GM15510 (cell line): ENCODE measurements around the gene C1QC.

Experiments used
- POLR2A ChIP-seq: IDR thresholded peaks from 3 replicates; pipeline ENCODE4 v1.6.1; 2011; ENCODE audit warnings: borderline replicate concordance; ENCODE audit not compliant: insufficient read length; ENCODE audit errors: extremely low read depth

C1QC gene

DNA sequence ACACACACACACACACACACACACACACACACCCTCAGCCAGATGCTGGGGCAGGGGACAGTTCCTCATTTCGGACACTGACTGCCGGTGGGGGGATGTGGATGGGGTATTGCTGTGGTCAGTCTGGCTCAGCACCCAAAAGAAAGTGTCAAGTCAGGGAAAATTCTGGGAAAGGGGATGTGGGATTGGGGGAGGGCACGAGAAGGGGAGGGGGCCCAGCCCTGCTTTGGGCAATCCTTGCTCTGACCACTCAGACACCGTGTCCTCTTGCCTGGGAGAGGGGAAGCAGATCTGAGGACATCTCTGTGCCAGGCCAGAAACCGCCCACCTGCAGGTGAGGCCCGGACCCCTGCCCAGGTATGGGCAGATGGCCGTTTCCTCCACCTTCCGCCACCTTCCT is at the start of gene C1QC:
Gene C1QC, plus strand, starts transcription at position 253 of the 400 bp plus-strand sequence. CDS start 391 bp downstream, outside the sequence.
- TF ChIP-seq POLR2A, result no peak

DNA sequence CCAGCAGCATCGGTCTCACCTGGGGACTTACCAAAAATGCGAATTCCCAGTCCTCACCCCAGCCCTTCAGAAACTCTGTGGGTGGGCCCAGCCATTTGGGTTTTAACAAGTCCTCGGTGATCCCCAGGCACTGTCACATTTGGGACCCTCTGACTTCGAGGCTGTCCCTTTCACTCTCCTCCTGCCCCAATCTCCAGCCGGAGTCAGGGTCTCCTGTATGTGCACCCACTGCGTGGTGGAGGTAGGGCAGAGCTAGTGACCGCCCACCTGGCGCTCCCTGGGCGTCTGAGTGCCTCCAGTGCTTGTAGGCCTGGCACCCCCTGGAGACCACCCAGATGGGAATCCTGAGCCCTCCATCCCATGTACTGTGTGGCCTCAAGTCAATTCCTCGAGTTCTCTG is 49.0 kb upstream of the C1QC start:
- TF ChIP-seq POLR2A, result no peak

DNA sequence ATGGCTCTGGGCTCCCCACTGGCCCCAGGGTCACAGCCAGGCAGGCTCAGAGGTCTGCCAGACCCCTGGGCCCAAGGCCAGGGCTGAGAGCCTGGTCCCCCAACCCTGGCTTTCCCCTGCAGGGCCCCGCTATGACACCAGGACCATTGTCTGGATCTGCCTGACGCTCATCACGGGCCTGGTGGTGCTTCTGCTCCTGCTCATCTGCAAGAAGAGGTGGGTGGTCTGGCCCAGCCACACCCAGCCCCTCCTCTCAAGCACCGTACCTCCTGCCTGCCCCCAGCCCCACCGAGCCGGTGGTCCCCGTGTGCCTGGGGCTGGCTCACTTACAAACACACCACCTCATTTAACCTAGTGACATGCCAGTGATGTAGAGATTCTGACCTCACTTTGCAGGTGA is 48.3 kb upstream of the C1QC start:
- TF ChIP-seq POLR2A, result no peak

DNA sequence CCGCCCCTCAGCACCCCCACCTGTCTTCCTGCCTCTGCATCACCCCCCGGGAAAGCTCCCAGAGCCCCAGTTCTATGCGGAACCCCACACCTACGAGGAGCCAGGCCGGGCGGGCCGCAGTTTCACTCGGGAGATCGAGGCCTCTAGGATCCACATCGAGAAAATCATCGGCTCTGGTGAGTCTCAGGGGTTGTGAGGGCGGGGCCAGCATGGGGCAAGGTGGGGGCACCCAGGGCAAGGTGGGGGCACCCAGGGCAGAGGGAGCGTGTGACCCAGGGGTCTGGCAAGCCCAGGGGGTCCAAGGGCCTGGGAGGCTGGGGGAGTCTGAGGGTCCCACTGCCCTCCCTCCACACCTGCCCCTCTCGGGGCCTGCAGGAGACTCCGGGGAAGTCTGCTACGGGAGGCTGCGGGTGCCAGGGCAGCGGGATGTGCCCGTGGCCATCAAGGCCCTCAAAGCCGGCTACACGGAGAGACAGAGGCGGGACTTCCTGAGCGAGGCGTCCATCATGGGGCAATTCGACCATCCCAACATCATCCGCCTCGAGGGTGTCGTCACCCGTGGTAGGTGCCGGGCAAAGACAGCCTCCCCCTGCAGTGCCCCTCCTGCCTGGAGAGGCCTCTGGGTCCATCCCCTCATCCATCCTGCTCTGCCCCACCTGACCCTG is 46.0 kb upstream of the C1QC start:
- no peak for TF ChIP-seq POLR2A

DNA sequence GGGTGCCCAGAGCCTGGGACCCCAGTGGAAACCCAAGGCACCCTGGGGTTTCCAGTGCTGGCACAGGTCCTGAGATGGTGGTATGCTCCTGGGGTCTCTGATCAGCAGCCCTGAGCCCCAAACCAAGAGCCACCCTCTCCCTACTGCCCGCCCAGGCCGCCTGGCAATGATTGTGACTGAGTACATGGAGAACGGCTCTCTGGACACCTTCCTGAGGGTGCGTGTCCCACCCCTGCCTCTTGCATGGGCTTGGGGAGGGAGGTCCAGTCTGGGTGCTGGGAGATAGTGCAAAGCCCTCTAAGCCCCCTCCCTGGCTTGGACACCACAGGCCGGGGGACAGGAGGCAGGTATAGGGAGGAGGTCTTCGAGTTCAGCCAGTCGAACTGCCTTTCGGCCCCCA is 45.4 kb upstream of the C1QC start:
- no peak for TF ChIP-seq POLR2A

DNA sequence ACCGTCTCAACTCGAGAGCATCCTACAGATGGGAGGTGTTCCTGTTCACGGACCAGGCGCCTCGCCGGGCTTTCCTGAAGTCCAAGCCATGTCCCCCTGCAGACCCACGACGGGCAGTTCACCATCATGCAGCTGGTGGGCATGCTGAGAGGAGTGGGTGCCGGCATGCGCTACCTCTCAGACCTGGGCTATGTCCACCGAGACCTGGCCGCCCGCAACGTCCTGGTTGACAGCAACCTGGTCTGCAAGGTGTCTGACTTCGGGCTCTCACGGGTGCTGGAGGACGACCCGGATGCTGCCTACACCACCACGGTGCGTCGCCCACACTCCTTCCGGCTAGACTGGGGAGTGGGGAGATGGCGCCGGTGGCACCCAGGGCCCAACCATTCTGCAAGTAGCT is 44.7 kb upstream of the C1QC start:
- TF ChIP-seq POLR2A, result no peak

DNA sequence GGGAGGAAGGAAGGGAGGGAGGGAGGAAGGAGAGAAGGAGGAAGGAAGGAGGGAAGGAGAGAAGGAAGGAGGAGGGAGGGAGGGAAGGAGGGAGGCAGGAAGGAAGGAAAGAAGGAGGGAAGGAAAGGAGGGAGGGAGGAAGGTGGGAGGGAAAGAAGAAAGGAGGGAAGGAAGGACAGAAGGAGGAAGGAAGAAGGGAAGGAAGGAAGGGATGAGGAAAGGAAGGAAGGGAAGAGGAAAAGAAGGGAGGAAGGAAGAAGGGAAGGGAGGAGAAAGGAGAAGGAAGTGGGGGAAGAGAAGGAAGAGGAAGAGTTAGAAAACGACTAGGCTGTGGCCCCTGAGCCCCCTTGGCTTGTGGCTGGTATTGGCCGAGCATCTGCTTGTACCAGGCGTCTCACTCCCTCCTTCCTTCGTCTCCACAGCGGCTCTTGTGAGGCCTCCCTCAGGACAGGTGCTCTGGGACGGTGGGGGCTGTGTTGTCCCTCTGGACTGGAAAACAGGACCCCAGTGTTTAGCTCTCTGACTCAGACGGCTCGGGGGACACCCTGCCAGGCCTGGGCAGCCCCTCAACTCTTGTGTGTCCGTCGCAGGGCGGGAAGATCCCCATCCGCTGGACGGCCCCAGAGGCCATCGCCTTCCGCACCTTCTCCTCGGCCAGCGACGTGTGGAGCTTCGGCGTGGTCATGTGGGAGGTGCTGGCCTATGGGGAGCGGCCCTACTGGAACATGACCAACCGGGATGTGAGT is 43.2 kb upstream of the C1QC start:
- TF ChIP-seq POLR2A, result no peak

DNA sequence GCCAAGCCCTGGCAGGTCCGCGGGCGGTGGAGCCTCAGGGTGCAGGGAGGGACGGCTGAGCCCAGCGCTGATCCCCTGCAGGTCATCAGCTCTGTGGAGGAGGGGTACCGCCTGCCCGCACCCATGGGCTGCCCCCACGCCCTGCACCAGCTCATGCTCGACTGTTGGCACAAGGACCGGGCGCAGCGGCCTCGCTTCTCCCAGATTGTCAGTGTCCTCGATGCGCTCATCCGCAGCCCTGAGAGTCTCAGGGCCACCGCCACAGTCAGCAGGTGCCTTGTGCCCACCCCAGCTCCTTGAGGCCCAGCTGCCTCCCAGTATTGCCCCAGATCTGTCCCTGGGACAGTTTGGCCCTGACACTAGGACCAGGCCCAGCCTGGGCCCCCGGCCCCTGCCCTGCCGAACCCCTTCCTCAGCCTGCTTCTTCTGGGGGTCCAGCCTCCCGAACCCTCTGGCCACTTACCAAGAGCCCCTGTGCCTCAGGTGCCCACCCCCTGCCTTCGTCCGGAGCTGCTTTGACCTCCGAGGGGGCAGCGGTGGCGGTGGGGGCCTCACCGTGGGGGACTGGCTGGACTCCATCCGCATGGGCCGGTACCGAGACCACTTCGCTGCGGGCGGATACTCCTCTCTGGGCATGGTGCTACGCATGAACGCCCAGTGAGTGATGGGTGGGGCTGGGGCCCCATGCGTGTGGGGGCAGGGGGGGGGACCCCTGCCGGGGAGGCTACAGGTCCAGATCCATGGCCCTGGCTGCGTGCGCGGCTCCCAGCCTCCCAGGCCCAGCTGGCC is 42.4 kb upstream of the C1QC start:
- no peak for TF ChIP-seq POLR2A

DNA sequence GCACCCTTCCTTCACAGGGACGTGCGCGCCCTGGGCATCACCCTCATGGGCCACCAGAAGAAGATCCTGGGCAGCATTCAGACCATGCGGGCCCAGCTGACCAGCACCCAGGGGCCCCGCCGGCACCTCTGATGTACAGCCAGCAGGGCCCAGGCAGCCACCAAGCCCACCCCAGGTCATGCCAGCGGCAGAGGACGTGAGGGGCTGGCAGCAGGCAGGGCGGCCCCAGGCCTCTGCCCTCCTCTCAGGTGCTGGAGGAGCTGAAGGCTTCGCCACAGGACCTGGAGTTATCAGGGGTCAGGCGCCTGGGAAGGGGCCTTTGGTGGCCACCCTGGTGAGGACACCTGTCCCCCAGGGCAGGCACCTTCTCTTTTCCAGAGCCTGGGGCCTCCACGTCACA is 41.8 kb upstream of the C1QC start:
- TF ChIP-seq POLR2A, result no peak

DNA sequence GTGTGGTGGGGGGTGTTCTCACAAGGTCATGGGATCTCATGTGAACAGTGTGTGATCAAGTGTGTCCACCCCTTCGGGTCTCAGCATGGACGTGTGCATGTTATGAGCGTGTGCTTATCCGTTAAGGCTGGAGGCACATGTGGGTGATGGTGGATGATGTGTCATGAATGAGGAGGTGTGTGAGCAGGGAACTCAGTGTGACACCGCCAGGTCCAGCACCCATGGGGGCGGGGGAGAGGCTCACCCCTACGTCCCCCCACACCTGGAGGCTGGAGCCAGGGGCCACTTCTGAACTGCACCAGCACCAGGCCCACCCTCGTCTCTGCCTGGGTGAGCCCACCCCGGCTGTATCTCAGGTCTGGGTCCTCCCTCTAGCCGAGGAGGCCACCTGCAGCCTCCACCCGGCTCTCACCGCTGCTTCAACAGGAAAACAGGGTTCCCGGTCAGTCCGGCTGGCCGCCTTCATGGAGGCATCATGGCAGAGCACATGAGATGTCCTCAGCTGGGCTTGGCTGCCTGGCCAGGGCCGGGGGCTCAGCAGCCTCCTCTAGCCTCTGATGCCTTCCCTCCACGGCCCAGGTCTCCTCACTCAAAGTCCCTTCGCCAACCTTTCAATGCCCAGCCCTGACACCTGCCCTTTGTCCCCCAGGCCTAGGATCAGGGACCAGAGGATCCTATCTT is 41.2 kb upstream of the C1QC start:
- TF ChIP-seq POLR2A, result no peak

DNA sequence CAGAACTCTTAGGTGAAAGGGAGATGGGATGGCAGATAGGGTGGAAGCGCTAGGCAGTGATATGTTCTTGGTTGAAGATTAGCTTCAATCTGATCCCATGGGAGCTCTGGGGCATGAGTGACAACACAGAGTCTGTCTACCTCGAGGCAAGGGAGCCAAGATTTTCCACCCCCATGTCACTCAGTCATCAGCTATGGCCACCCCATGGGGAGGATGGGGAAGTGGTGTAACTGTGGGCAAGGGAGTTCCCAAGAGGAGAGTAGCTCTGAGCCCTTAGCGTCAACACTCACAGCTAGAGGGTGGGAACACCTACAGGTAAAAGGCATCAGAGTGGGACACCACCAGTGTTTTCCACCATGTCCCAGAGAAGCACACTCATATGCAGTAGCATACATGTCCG is 37.3 kb upstream of the C1QC start:
- no peak for TF ChIP-seq POLR2A

DNA sequence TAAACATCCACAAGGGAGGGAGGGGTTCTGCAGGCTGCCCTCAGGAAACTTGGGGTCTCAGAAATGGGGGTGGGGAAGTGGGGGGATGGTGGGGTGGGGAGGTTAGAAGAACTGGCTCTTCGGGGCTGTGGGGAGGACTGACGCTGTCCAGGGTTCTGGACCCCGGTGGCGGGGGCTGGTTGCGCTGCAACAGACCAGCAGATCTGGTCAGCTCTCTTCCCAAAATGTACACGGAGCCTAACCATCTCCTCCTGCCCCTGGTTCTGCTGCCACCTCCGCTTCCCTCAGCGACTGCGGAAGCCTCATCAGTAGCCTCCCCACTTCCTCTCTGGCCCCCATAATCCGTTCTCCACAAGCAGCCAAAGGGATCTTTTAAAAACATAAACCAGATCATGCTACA is 36.3 kb upstream of the C1QC start:
- TF ChIP-seq POLR2A, result no peak

DNA sequence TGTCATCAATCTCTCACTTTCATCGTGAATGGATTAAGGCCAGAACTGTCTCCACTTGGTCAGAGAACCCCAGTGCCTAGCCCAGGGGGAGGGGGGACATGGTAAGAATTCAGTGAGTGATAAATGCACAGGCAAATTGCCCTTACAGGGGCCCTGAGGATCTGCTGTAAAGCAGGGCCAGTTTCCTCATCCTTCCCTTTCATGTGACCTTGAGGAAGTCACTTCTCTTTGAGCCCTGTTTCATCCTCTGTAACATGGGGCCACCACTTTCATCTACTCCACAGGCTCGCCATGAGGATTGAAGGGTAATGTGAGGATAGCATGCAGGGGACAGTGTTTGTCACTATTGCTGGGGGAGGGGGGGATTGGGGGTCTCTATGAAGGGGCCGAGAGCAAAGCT is 35.1 kb upstream of the C1QC start:
- no peak for TF ChIP-seq POLR2A

DNA sequence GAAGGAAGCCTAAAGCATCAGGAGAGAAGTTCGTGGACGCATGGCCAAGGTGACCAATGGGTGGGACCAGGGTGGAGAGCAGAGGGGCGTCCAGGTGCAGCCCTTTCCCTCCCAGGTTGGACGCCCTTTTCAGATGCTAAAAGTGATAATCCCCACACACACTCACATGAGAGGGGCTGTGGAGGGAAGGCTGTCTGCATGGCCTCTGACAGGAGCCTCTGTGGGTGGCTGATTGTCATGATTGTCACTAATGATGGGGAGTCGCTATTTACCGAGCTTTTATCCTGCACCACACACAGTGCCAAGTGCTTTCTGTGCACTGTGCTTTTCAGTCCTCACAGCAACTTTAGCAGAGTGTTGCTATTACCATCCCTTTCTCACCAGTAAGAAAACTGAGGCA is 34.1 kb upstream of the C1QC start:
- no peak for TF ChIP-seq POLR2A

DNA sequence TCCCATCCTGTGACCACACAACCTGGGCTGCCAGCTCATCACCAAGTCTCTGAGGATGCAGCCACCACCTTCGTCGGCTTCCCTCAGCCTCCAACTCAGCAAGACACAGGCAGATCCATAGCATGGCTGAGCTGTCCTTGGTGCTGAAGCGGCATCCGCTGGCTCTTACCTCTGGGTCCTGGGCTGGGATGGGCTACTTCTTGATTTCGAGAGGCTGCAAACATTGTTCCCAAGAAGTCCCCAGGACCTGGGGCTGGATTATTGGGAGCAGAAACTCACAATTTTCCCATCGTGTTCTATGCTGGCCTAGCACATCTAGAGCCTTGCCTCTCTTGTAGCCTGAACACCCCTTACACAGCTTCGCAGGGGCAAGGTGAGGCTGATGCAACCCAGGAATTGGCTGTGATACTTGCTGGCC is 31.9 kb upstream of the C1QC start:
- TF ChIP-seq POLR2A, result no peak
